GM19455 (cell line): ENCODE measurements around the gene DNAH9.

Source experiments
- ATAC-seq: cut with Tn5 transposase; IDR thresholded peaks from one replicate; pipeline ENCODE4 v1.9.1; 2021; ENCODE audit not compliant: unreplicated experiment

Gene DNAH9

DNA sequence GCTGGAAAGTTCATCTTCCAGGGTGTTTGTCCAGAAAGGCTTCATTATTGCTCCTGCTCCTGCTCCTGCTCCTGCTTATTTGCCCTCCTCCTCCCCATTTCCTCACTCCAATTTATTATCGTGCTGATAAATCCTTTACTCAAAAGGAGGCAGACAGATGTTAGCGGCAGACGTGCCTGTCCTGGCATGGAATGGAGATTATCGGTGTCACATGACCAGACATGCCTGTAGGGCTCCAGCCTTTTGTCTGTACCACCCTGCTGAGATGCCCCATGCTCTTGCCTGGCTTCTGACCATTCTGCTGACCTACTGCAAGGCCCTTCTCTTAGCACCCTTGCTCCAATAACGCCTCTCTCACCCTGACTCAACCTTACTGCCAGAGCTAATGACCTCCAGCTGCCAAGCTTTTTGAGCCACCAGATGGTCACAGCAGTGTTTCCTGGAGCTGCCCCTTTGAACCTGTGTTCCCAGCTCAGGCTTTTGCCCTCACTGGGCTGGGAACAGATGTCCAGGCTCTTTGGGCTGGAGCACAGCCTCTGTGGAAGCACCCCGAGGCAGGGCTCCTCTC, 12.8 kb downstream of the DNAH9 start:
- no peak for ATAC-seq

DNA sequence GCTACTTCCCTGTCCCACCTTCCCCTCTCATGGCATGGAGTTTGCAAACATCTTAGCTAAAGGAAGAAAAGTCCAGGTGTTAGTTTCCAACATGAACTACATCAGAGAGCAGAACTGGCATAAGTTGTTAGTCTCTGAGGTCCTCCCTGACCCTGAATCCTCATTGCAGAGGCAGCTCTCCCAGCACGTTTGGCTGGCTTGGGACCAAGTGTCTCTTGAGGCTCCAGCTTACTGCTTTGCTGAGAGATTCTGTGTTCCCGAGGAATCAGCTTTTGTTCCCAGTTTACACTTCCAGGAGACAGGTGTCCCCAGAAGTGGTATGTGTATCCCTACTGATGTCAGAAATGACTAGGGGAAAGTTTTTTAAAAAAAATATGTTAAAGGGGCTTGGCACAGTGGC, 14.7 kb downstream of the DNAH9 start:
- no peak for ATAC-seq

DNA sequence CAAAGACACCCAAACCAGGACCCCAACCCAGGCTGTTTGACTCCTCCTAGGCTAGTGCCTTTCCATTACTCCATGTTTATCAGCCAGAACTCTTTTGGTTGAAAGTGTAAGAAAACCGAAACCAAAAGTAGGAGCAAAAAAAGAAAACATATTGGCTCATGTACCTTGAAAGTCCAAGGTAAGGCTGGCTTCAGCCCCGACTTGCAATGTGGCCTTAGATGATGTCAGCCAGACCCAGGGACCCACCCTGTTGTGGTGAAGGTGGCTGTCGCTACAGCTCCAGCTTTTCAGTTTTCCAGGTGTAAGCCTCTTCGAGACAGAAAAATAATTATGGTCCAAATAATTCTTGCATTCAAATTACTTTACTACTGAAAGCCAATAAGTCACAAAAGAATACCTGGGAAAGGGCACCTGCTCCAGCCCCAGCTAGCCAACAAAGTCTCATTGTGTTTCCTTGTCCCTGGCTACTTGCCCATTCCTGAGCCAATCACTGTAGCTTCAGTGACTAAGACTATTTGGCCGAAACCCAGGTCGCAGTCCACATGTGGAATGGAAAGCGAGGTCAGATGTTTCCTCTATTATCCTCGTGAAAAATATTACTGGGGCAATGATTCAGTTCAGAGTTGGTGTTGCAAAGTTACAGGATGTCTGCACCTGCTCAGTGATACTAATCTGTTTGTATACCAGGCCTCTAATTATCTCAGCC, 20.7 kb downstream of the DNAH9 start:
- no peak for ATAC-seq

DNA sequence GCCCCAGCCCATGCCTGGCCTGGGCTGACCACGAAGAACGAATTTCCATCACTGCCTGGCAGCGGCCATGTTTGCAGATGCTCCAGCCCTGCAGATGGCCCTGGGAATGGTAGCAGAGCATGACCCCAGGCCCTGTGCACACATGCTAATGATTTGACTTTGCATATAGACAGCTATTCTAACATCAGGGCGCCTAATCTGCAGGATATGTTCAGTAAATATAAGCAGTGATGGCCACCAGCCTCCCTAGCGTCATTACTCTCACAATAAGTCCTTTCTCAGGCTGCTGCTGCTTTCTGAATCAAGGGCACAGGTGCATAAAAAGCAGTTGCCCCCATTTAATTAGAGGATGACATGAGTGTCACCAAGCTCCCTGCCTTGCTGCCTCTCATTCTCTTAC, 24.2 kb downstream of the DNAH9 start:
- no peak for ATAC-seq

DNA sequence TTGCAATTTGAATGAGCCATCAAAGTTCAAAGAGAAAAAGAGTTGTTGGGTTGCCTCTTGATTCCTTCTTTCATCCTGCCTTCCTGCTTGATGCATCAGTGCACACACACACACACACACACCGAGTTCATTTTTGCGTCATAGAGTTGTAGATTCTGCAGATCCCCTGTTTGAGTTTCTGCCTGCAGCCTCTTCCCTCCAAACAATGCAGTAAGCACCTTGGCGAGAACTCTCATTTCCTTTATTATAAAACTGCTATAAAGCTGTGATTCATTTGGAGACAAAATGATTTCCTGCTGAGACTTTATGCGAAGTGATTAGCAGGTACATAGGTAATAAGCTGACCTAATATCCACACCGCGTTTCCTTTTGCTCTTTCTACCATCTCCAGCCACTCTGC, 26.7 kb downstream of the DNAH9 start:
- ATAC-seq: no peak

DNA sequence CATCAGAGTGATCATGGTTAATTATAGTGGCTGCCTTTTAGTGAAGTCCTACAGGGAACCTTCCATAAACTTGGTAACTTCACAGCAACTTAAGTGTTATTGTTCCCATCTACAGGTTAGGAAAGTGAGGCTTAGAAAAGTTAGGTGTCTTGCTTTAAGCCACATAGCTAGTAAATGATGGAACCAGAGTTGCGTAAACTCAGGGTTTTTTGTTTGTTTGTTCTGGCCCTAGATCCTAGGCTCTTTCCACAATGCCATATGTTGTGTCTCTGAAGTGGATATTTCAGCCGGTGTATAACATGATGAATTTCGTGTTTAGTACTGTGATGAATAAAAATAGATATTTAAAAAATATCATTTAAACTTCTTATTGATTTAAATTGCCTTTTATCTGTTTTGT, 27.6 kb downstream of the DNAH9 start:
- ATAC-seq: no peak

DNA sequence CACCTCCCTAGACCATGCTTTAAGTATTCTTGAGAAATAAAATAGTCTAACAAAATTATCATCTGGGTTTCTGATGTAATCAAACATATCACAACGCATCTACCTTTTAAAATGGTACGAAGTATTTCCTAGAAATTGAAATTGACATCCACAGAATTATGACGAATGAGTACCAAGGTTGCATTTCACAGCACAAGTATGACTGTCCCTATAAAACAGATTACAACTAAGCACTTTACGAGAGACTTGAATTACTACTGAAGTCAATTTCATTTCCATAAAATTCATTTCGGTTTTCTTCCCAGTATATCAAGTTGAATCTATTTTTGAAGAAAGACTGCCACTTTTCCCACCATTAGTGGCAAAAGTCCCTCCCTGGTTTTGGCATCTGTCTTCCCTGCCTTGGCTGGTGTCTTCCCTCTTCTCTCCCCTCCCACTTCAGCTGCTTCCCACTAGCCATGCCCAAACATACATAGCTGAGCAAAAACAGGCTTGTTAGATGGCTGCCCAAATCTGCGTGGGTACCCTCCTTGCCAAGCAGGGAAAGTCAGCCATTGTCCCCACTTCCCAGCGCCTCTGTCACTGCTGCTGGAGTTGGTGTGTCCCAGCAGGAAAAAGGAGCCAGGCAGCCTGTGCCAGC, 29.2 kb downstream of the DNAH9 start:
- ATAC-seq: no peak

DNA sequence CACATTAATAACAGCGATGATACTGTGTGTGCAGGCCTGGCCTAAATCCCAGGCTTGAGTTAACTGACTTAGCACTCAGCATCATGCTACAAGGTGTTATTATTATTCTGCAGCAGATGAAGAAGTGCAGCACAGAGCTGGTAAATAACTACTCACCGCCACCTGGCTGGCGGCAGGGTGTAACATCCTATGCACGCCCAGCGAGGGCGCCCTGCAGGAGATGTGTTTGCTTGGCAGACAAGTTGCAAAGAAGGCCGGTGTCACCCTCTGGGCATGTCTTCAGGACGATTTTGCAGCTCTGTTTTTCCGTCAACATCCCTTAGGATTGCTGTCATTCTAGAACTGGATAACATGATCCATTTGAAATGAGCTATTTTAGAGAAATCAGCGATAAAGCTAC, 30.1 kb downstream of the DNAH9 start:
- ATAC-seq: no peak

DNA sequence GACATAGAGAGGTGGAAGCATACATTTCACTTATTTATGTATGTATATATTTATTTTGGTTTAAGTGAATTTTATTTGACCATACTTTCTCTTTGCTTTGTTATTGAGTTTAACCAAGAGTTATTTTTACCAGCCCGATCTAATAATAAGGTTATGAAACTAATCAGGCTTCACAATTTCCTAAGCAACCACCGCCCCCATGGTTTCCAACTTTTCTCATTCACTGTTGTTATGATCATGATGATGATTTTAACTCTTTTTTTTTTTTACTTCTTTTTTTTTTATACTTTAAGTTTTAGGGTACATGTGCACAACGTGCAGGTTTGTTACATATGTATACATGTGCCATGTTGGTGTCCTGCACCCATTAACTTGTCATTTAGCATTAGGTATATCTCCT, 30.6 kb downstream of the DNAH9 start:
- no peak for ATAC-seq

DNA sequence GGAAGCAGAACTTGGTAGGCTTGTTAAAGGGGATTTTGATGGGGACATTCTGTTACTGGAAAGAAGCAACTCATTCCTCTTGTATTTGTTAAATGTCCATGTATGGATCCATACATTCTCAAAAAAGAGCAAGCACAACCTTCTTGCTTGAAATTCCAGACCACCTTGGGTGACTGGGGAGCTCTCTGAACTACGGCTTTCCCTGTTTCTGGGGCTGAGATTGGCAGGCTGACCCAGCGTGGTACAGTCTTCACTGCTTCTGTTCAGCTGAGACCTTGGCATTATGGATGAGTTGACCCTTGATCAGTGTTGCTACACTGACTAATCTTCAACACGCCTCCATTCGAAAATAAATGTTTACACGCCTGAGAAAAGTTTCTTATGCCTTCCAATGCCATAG, 38.5 kb downstream of the DNAH9 start:
- ATAC-seq: no peak

DNA sequence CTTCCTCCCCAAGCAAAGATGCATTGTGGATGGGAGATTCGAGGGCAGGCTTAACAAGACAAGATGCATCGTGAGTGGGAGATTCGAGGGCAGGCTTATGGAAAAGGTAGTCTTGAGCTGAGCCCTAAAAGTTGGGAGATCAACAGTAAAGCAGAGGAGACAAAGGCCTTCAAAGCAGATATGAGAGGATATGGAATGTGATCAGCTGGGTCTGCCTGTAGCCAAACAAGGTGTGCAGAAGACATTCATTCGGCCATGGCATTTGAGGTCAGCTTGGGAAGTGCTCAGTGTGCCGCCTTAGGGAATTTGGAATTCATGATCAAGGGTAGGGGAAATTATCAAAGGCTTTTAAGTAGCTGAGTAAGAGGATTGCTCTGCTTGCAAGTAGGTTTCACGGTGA, 39.5 kb downstream of the DNAH9 start:
- ATAC-seq: no peak

DNA sequence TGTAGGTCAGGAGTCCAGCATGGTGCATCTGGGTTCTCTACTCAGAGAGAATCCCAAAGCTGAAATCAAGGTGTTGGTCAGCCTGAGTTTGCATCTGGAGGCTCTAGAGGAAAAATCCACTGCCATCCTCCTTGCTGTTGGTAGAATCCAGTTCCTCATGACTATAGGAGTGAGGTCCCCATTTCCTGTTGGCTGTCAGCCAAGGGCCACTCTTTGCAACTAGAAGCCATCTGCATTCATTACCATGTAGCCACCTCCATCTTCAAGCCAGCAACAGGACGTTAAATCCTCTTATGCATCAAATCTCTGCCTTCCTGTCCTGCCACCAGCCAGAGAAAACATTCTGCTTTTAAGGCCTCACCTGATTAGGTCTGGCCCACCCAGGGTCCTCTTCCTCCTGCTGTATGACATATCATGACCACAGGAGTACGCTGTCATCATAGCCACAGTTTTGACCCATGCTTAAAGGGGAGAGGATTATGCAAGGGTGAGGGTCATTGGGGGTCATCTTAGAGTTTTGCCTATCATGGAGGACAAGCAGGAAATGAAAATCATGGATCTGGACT, 40.5 kb downstream of the DNAH9 start:
- no peak for ATAC-seq

DNA sequence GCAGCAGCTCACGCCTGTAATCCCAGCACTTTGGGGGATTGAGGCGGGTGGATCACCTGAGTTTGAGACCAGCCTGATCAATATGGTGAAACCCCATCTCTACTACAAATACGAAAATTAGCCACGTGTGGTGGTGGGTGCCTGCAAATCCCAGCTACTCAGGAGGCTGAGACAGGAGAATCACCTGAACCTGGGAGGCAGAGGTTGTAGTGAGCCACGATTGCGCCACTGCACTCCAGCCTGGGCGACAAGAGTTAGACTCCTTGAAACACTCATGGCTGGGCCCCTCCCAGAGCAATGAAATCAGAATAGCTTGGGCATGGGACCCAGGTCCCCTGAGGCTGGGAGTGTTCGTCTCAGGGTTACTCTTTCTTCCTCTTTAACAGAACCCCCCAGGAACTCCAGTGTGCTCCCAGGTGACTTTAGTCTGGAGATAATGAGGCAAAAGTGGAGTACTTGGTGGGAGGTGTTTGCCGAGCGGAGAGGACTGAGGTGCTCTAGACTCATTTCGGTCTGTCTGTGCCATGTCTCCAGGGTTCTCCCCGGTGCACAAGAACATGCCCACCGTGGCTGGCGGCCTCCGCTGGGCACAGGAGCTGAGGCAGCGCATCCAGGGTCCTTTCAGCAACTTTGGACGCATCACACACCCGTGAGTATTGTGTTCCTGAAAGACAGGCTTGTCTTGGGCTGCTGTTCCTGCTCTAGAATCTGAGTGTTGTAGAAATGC, 41.6 kb downstream of the DNAH9 start:
- no peak for ATAC-seq

DNA sequence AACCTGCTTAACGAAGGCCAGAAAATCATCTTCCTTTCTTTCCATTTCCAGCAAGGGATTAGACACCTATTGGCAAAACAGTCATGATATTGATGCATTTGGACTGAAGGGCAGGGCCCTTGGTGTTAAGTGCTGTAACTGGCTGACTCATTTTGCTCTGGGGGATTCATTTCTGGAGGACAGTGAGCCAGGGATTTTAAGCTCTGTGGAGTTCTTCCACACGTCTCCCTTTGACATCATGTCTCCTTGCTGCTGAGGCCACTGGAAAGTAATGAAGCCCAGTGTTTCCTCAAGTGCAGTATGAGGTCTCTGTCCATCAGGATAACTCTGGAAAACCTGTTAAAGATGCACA, 42.2 kb downstream of the DNAH9 start:
- no peak for ATAC-seq

DNA sequence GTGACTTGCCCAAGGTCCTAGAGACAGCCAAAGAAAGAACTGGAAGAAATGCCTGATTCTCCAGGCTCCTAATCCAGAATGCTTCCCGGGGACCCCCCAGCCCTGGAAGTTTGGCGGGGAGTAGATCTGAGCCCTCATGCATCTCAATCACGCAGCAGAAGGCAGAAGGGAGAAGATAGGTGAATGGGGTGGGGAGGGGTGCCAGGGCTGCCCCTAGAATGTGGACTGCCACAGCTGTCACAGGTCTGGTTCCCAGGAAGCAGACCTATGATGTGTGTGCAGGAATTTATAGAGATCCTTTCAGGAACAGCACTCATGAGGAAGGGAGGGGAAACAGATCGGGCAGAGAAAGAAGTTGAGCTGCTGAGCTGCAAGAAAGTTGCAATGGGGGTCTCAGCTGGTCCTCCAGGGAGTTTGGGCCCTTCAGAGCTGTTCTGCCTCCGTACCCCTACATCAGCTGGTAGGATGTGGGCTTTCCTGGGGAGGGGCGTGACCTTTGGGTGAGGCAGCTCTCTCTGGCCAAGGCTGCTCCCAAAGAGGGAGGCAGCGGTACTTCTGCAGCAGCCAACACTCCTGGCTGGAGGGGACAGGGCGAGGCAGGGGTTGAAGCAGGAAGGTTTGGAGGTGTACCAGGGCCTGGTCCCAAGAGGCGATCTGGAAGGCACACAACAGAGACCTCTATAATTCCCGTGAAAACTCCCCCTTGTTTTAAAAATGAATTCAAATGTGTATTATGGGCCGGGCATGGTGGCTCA, 43.4 kb downstream of the DNAH9 start:
- ATAC-seq: no peak

DNA sequence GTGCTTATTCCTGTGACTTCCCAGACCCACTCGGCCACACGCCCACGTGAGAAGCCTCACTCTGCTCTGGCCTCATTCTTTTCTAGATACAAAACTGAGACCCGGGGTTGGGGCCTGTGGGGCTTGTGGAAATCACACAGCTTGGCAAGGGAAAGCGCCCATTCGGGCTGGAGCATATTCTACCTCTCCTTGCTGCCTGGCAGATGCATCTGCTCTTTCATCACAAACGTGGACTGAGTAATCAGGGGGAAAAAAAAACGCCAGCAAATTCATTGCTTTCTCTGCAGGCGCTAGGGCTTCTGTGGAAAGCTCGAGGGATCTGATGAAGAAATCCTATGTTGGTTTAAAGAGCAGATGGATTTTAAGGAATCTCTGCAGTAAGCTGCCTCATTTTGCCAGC, 44.4 kb downstream of the DNAH9 start:
- no peak for ATAC-seq

DNA sequence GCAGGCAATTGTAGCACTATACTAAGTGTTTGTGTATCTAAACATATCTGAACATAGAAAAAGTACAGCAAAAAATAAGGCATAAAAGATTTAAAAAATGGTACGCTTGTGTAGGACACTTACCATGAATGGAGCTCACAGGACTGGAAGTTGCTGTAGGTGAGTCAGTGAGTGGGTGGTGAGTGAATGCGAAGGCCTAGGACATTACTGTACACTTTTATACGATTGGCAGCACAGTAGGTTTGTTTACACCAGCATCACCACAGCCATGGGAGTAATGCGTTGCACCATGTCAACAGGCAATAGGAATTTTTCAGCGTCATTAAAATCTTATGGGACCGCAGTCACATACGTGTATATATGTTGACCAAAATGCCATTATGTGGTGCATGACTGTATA, 45.6 kb downstream of the DNAH9 start:
- ATAC-seq: no peak

DNA sequence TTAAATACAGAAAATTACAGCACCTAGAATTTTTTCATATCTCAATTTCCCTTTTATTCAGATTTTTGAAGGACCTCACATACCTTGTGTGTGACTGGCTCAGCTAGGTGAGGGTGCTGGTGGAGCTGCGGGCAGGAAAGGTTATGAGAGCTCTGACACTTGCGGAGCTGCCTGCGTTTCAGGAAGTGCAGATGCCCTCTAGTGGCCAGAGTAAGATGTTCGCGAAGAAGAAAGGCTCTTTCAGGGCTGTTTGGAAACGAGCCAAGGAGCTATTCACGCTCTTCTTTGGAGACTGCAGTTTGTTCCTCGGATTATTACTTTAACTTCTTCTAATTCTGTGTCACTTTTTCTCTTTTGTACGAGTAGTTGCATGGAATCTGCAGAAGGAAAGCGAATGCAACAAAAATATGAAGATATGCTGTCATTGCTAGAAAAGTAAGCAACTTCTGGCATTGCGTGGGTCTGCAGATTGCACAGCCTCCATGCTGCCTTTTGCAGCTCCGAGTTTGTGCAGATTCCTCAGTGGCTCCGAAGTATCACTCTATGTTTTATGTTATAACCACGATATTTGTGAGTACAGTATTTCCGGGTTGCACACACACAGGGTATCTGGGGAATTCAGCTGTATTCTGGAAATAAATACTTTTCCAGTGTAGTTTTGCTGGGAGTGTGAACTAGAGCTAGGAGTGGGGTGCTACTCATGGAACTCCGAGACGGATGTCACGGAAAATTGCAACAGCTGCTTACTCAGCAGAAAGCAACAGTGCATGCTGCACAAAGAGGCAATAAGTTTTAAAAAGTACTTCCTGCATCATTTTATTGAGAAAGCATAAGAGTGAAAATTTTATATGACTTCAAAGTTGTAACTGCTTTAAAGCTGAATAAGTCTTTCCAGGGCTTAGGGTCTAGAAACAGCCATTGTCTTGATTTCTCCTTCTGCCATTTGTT, 46.3 kb downstream of the DNAH9 start:
- no peak for ATAC-seq

DNA sequence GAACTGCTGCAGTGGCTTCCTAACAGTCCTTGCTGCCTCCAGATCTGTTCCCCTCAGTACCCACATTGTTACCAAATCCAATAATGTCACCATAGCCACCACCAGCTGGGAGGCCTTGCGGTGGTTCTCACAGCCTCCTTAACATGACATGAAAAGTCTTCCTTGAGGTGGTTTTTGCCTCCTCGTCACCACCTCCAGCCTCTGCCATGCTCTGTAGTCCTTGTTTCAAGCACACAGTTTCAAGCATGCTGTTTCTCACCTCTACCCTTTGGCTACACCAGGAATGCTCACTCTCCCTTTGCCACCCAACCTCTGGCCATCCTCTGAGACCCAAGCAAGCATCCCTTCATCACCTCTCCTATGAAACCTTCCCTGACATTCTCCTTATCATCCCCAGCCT, 47.2 kb downstream of the DNAH9 start:
- ATAC-seq: no peak

DNA sequence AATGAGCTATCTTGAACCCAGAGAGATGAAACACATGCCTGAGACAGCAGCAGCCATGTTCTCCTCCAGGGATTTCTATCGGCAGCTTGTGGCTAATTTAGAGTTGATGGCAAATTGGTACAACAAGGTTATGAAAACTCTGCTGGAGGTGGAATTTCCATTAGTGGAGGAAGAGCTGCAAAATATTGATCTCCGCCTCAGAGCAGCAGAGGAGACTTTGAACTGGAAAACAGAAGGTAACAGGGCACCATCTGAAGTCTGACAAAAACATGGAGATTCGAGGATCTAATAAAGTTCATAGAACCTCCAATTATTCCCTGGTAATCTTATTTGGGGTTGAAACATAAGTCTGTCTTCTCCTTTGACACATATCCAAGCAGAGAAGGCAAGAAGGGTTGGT, 52.8 kb downstream of the DNAH9 start:
- ATAC-seq: no peak
